Bronchial epithelial cell (primary cell): ENCODE results near the gene CATSPER4. TPM values are rescaled to one million over a fixed set of nuclear protein-coding genes. Genes with fewer than 3 reads are reported as not detected.

Experiments
- DNase-seq: peaks from one replicate; pipeline ENCODE4 v3.0.0-alpha.2; 2010; ENCODE audit warnings: low read depth
- FAIRE-seq: peaks from 2 replicates; lab custom pipeline; 2011; peaks lifted over from hg19 to GRCh38; lab: Jason Lieb, UNC
- H3K27me3 ChIP-seq: 2 replicates; pipeline ENCODE4 v1.5.1; 2011; ENCODE audit warnings: low read length; ENCODE audit not compliant: control insufficient read depth, insufficient read depth
- H3K36me3 ChIP-seq: 2 replicates; pipeline ENCODE4 v1.5.1; 2011; ENCODE audit warnings: low read length; ENCODE audit not compliant: control insufficient read depth, insufficient read depth
- H3K4me3 ChIP-seq: 2 replicates; pipeline ENCODE4 v1.5.1; 2011; ENCODE audit warnings: mild to moderate bottlenecking, low read depth, low read length, control low read depth
- total RNA-seq: library from RNA; depleted of rRNA; stranded (reverse); fragments of >200 nt; gene quantifications from 2 replicates; pipeline ENCODE4 v1.2.1, GENCODE V29; 2014
- TF ChIP-seq, protein P1 (sequence below): IDR thresholded peaks from 2 replicates; pipeline ENCODE4 v1.5.1; 2011; ENCODE audit warnings: mild to moderate bottlenecking, moderate library complexity, low read length, control low read depth, inconsistent platforms; ENCODE audit not compliant: insufficient read depth, severe bottlenecking

The CATSPER4 gene
- total RNA-seq, 1 donor from 2014 or later, result under 0.01 TPM

DNA sequence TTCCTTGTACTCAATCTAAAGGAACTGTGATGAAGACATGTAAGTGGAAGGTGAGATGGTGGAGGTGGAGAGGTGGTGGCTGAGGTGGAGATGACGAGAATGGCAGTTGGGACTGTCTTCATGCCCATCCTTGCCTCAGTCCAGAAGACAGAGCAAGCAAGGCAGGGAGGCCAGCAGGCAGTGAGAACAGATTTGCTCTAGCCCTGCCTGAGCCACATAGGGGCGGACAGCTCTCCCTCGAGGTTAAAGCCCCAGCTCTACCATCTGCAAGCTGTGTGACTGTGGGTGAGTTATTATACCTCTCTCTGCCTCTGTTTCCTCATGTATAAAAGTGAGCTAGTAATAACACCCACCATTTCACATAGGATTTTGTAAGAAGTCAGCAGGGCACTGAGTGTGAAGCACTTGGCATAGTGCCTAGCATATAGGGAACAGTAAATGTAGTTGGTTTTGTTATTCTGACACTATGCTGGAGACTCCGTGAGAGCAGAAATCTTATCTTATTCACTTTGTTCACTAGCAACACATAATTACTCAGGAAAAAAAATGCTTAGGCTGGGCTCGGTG is 36.4 kb upstream of the CATSPER4 start:
- FAIRE-seq (no peak), DNase-seq (no peak)
- Histone ChIP-seq H3K4me3 (no peak overlapping the region), H3K27me3 (peaks cover 6% of the 10 kb centered on the region), H3K36me3 (no peaks in the 10 kb centered on the region)
- TF ChIP-seq, protein P1, sequence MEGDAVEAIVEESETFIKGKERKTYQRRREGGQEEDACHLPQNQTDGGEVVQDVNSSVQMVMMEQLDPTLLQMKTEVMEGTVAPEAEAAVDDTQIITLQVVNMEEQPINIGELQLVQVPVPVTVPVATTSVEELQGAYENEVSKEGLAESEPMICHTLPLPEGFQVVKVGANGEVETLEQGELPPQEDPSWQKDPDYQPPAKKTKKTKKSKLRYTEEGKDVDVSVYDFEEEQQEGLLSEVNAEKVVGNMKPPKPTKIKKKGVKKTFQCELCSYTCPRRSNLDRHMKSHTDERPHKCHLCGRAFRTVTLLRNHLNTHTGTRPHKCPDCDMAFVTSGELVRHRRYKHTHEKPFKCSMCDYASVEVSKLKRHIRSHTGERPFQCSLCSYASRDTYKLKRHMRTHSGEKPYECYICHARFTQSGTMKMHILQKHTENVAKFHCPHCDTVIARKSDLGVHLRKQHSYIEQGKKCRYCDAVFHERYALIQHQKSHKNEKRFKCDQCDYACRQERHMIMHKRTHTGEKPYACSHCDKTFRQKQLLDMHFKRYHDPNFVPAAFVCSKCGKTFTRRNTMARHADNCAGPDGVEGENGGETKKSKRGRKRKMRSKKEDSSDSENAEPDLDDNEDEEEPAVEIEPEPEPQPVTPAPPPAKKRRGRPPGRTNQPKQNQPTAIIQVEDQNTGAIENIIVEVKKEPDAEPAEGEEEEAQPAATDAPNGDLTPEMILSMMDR, result no peak

DNA sequence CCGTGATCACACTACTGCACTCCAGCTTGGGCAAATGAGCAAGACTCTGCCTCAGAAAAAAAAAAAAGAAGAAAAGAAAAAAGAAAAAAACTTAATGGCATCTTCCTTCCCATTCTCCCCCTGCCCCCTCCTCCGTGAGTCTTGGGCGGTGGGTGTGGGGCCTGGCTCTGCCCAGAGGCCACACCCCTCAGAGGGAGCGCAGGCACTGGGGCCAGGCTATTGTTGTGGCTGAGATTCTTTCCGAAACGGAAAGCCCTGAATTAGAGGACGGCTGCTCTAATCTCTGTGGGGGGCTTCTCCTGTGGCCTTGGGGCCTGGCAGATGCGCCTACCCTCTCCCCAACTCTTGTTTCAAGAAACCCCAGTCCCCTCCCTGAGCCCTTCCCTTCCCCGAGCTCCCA is 35.7 kb upstream of the CATSPER4 start:
- FAIRE-seq, result no peak

DNA sequence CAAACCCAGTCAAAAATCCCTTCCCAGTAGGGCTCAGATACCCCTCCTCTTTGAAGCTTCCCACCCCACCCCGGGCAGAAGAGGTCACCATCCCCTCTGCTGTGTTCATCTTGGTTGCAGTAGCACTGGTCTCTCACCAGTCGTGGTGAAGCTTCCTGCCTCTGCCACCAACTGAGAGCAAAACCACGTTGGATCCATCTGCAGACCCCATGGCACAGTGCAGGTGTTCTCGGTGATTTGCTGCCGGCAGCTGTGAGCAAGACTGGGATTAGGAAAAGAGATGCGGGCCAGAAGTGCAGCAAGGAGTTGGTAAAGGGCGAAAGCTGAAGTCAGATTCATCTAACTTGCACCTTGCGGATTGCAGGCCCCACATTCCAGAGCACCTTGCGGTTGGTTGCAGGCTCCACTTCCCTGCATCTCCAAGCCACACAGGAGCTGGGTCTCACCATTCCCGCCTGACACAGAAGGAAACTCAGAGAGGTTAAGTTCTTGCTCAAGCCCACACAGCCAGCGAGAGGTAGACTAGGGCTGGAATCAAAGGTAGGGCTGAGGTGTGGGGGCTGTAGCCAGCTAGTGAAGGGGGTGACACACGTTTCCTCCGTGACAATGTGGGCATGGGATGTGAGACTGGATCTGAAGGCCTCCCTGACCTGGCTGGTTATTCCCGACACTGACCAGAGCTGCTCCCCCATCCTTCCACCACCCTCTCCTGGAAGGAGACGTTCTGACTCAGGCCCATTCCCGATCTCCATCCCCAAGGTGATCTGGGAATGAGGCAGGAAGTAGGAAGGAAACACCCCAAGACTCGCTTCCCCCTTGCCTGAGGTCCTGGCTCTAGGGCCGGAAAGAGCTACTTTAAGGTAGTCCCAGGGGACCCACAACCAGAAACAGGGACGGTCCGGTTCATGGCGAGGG is 34.8 kb upstream of the CATSPER4 start:
- DNase-seq (no peak), FAIRE-seq (no peak)
- H3K27me3 ChIP-seq, result peaks cover 6% of the 10 kb centered on the region
- no peaks in the 10 kb centered on the region for H3K36me3 ChIP-seq
- TF ChIP-seq, protein P1, result no peak
- H3K4me3 ChIP-seq, result no peak overlapping the region

More for the DNA sequence above, 35.7 kb upstream of the CATSPER4 start:
- no peak overlapping the region for H3K4me3 ChIP-seq
- no peak for DNase-seq
- H3K27me3 ChIP-seq, result peaks cover 6% of the 10 kb centered on the region
- TF ChIP-seq, protein P1, result no peak
- no peaks in the 10 kb centered on the region for H3K36me3 ChIP-seq

DNA sequence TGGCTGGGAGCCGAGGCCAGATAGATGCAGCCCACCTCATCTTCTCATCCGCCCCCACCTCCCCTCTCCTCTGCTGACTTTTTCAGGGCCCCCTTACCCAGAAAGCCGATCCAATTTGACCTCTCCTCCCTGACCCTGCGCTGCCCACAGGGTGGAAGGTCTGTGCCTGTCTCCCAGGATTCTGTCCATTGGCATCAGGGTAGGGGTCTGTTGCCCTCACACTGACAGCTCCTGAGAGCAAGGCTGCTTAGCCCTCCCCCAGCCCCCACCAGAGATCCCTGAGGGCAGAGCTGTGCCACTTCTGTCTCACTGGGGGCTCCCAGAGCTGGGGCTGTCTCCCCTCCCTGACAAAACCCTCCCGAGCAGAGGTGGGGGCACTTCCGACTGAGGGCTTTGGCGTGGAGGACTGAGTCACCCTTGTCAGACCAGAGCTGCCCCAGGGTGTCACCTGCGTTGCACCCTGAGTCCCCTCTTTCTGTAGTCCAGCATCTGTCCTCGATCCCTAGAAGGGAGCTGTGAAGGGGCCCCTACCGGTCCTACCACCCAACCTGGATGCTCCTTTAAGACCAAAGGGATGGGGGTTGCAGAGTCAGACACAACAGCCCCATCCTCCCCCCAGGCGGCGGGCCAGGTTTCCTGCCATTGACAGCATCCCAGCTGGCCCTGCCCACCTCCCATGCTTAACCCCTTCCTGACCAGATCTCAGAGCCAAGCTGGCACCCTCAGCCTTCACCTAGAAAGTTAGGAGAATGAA is 33.9 kb upstream of the CATSPER4 start:
- no peak for DNase-seq
- H3K4me3 ChIP-seq, result no peak overlapping the region
- H3K27me3 ChIP-seq, result peaks cover 6% of the 10 kb centered on the region
- no peaks in the 10 kb centered on the region for H3K36me3 ChIP-seq
- TF ChIP-seq, protein P1, result no peak
- no peak for FAIRE-seq

DNA sequence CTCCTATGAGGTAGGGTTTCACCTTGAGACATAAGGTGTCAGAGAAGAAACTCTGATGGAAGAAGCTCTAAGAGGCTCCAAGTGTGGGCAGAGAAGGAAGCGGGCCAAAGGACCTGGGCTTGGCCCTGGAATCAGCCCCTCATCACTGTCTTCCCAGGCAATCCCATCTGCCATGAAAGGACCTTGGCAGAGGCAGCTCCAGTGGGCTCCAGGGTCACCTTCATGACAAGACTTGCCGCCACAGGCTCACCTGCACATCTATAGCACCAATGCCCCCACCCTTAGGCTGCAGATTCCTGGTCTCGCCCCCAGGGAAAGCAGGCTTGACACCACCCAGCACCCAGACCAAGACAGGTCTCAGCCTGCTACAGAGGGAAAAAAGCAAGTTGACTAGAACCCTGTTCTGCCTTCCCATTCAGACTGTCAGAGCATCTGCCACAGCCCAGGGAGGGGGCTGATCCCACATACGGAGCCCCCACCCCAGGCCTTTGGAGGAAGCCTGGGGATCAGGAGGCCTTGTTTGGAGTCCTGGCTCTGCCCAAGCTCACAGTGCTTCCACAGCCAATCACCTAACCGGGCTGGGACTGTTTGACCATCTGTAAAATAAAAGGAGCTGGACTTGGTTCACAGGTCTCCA is 32.0 kb upstream of the CATSPER4 start:
- TF ChIP-seq, protein P1, result no peak
- FAIRE-seq, result no peak
- Histone ChIP-seq H3K4me3 (no peak overlapping the region), H3K36me3 (no peaks in the 10 kb centered on the region), H3K27me3 (peaks cover 6% of the 10 kb centered on the region)
- no peak for DNase-seq
